ENCODE data around the gene LYG2. TPM values are rescaled to one million over a fixed set of nuclear protein-coding genes. Genes with fewer than 3 reads are reported as not detected.
"Not testable (repeated sequence)": the region's sequence is repeated elsewhere in the genome, so short reads cannot be mapped to it uniquely, and the experiment has no call there.

LYG2 gene, protein sequence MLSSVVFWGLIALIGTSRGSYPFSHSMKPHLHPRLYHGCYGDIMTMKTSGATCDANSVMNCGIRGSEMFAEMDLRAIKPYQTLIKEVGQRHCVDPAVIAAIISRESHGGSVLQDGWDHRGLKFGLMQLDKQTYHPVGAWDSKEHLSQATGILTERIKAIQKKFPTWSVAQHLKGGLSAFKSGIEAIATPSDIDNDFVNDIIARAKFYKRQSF
- total RNA-seq (ENCODE audit: low replicate concordance) = not detected in 2 replicates

- Mint-ChIP-seq H3K36me3 (peaks cover 2% of the 10 kb centered on the region), H3K4me1 (no peaks in the 10 kb centered on the region), H3K4me3 (no peak within 1 kb of the TSS), H3K27me3 (ENCODE audit: insufficient read depth, low read depth) (no peaks in the 10 kb centered on the region), H3K9me3 (peaks cover 4% of the 10 kb centered on the region), H3K27ac (peak within 1 kb of the TSS; percentile 54)
- Histone ChIP-seq H3K9ac (no peak within 1 kb of the TSS), H3K4me3 (no peak within 1 kb of the TSS), H3K4me1 (no peaks in the 10 kb centered on the region), H4K20me1 (ENCODE audit: low read depth) (no peaks in the 10 kb centered on the region), H3F3A (ENCODE audit: low read depth) (no peaks in the 10 kb centered on the region), H3K27me3 (no peaks in the 10 kb centered on the region), H3K36me3 (no peaks in the 10 kb centered on the region), H3K27ac (no peak within 1 kb of the TSS), H3K79me2 (ENCODE audit: low read depth) (no peaks in the 10 kb centered on the region), H3K4me2 (no peak within 1 kb of the TSS), H2AFZ (replicated peaks) (no peak within 1 kb of the TSS), H3K9me3 (ENCODE audit: low read depth) (peaks cover 3% of the 10 kb centered on the region)
- TF ChIP-seq EZH2phosphoT487 (IDR thresholded peaks at IDR 0.05) = no peak
- TF ChIP-seq EZH2 (IDR thresholded peaks at IDR 0.05) = no peak
- TF ChIP-seq, protein P1, sequence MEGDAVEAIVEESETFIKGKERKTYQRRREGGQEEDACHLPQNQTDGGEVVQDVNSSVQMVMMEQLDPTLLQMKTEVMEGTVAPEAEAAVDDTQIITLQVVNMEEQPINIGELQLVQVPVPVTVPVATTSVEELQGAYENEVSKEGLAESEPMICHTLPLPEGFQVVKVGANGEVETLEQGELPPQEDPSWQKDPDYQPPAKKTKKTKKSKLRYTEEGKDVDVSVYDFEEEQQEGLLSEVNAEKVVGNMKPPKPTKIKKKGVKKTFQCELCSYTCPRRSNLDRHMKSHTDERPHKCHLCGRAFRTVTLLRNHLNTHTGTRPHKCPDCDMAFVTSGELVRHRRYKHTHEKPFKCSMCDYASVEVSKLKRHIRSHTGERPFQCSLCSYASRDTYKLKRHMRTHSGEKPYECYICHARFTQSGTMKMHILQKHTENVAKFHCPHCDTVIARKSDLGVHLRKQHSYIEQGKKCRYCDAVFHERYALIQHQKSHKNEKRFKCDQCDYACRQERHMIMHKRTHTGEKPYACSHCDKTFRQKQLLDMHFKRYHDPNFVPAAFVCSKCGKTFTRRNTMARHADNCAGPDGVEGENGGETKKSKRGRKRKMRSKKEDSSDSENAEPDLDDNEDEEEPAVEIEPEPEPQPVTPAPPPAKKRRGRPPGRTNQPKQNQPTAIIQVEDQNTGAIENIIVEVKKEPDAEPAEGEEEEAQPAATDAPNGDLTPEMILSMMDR (IDR thresholded peaks at IDR 0.05) = no peak
- DNase-seq (ENCODE audit: low spot score) = no peak
Measured at GRCh38 chr2:99255491-99256318, at the start of gene LYG2. Gene LYG2, minus strand, starts transcription at chr2:99255666. Its CDS starts 1,406 bp downstream, at chr2:99254260.

DNA sequence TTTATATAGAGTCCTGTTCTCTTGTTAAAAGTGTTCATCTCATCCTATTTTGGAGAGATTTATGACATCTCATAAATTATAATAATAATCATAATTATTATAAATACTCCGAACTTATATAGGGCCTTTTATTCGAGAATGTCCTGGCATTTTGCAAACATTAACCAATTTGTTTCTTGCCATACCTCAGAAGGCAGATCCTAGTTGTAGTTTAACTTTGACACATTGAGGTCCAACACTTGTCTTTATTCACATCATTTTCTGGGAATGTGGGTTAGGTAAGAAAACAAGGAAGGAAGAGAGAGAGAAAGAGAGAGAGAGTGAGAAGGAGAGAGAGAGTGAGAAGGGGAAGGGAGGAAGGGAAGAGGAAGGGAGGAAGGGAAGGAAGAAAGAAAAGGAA is 45.6 kb upstream of the LYG2 start, which contains the start of gene LYG1:
Gene LYG1, minus strand, starts transcription at position 101 of the 400 bp plus-strand sequence. CDS start 5,527 bp downstream, outside the sequence.
- H3K4me1 Mint-ChIP-seq = not testable (repeated sequence)

GRCh38 chr2:99299580-99299979 is 44.1 kb upstream of the LYG2 start:
- Histone ChIP-seq H3K79me2 (ENCODE audit: low read depth) (no peaks in the 10 kb centered on the region), H3K36me3 (no peaks in the 10 kb centered on the region), H2AFZ (replicated peaks) (no peak overlapping the region), H3F3A (ENCODE audit: low read depth) (no peaks in the 10 kb centered on the region), H4K20me1 (ENCODE audit: low read depth) (no peaks in the 10 kb centered on the region), H3K4me2 (no peak overlapping the region), H3K9ac (no peak overlapping the region), H3K4me1 (no peaks in the 10 kb centered on the region), H3K9me3 (ENCODE audit: low read depth) (no peaks in the 10 kb centered on the region), H3K27ac (no peak overlapping the region), H3K4me3 (no peak overlapping the region), H3K27me3 (no peaks in the 10 kb centered on the region)
- TF ChIP-seq EZH2phosphoT487 (IDR thresholded peaks at IDR 0.05) (no peak), EZH2 (IDR thresholded peaks at IDR 0.05) (no peak)
- TF ChIP-seq, protein P1 (IDR thresholded peaks at IDR 0.05) = no peak
- H3K36me3 Mint-ChIP-seq = peaks cover 2% of the 10 kb centered on the region
- H3K9me3 Mint-ChIP-seq = no peaks in the 10 kb centered on the region
- no peak overlapping the region for H3K4me3 Mint-ChIP-seq
- no peaks in the 10 kb centered on the region for H3K4me1 Mint-ChIP-seq
- no peak for DNase-seq (ENCODE audit: low spot score)
- peaks cover 2% of the 10 kb centered on the region for H3K27me3 Mint-ChIP-seq (ENCODE audit: insufficient read depth, low read depth)
- H3K27ac Mint-ChIP-seq = no peak overlapping the region

More for the DNA sequence above, 45.6 kb upstream of the LYG2 start, which contains the start of gene LYG1:
- not testable (repeated sequence) for H3K36me3 Mint-ChIP-seq; H3K9me3 ChIP-seq (ENCODE audit: low read depth); H3K4me2 ChIP-seq; DNase-seq (ENCODE audit: low spot score); H3K36me3 ChIP-seq; H3K4me3 Mint-ChIP-seq; H4K20me1 ChIP-seq (ENCODE audit: low read depth); H3F3A ChIP-seq (ENCODE audit: low read depth); H3K79me2 ChIP-seq (ENCODE audit: low read depth); H3K4me3 ChIP-seq; H3K27ac ChIP-seq; H3K4me1 ChIP-seq; H3K27me3 Mint-ChIP-seq (ENCODE audit: insufficient read depth, low read depth); H2AFZ ChIP-seq (replicated peaks); H3K9ac ChIP-seq; H3K9me3 Mint-ChIP-seq; H3K27ac Mint-ChIP-seq; H3K27me3 ChIP-seq
